Neural progenitor cell (in vitro differentiated cells): Measurements from ENCODE around the gene TMEM47. TPM values are rescaled to one million over a fixed set of nuclear protein-coding genes. Genes with fewer than 3 reads are reported as not detected.

Source experiments
- DNase-seq: peaks from one replicate; pipeline ENCODE4 v3.0.0-alpha.2; 2016; ENCODE audit warnings: low spot score
- H2AFZ ChIP-seq: fragments of 200-600 bp; sonication (generic); replicated peaks from 2 replicates; pipeline ENCODE4 v1.6.1; 2016; ENCODE audit warnings: antibody characterized with exemption
- H3F3A ChIP-seq: fragments of 200-600 bp; sonication (generic); 2 replicates; pipeline ENCODE4 v1.6.1; 2016; ENCODE audit warnings: antibody characterized with exemption, low read depth
- H3K27ac ChIP-seq: fragments of 200-600 bp; sonication (generic); 2 replicates; pipeline ENCODE4 v1.5.1; 2016; ENCODE audit warnings: mild to moderate bottlenecking
- H3K27me3 ChIP-seq: fragments of 200-600 bp; sonication (generic); 2 replicates; pipeline ENCODE4 v1.6.1; 2016; ENCODE audit warnings: mild to moderate bottlenecking, moderate library complexity
- H3K36me3 ChIP-seq: fragments of 200-600 bp; sonication (generic); 2 replicates; pipeline ENCODE4 v1.5.1; 2016
- H3K4me1 ChIP-seq: fragments of 200-600 bp; sonication (generic); 2 replicates; pipeline ENCODE4 v1.6.1; 2016; ENCODE audit warnings: mixed run types
- H3K4me2 ChIP-seq: fragments of 200-600 bp; sonication (generic); 2 replicates; pipeline ENCODE4 v1.6.1; 2016
- H3K4me3 ChIP-seq: fragments of 200-600 bp; sonication (generic); 2 replicates; pipeline ENCODE4 v1.5.1; 2016
- H3K79me2 ChIP-seq: fragments of 200-600 bp; sonication (generic); 2 replicates; pipeline ENCODE4 v1.6.1; 2016; ENCODE audit warnings: low read depth
- H3K9ac ChIP-seq: fragments of 200-600 bp; sonication (generic); 2 replicates; pipeline ENCODE4 v1.6.1; 2016
- H3K9me3 ChIP-seq: fragments of 200-600 bp; sonication (generic); 2 replicates; pipeline ENCODE4 v1.5.1; 2016; ENCODE audit warnings: low read depth
- H4K20me1 ChIP-seq: fragments of 200-600 bp; sonication (generic); 2 replicates; pipeline ENCODE4 v1.6.1; 2016; ENCODE audit warnings: low read depth
- H3K27ac Mint-ChIP-seq: 3 replicates; pipeline ENCODE4 v1.8.0; 2021; ENCODE audit warnings: mixed read lengths
- H3K27me3 Mint-ChIP-seq: 2 replicates; pipeline ENCODE4 v1.8.0; 2022; ENCODE audit warnings: low read depth, mild to moderate bottlenecking, inconsistent platforms, moderate library complexity, mixed read lengths; ENCODE audit not compliant: insufficient read depth
- H3K36me3 Mint-ChIP-seq: 3 replicates; pipeline ENCODE4 v1.8.0; 2021; ENCODE audit warnings: mixed read lengths
- H3K4me1 Mint-ChIP-seq: 3 replicates; pipeline ENCODE4 v1.8.0; 2021; ENCODE audit warnings: mixed read lengths
- H3K4me3 Mint-ChIP-seq: 3 replicates; pipeline ENCODE4 v1.8.0; 2021; ENCODE audit warnings: mild to moderate bottlenecking, moderate library complexity, mixed read lengths
- H3K9me3 Mint-ChIP-seq: 3 replicates; pipeline ENCODE4 v1.8.0; 2020; ENCODE audit warnings: mixed read lengths
- EZH2 ChIP-seq: fragments of 200-600 bp; sonication (generic); IDR thresholded peaks from 2 replicates; pipeline ENCODE4 v1.6.1; 2017; ENCODE audit warnings: antibody characterized with exemption, mild to moderate bottlenecking, moderate library complexity
- EZH2phosphoT487 ChIP-seq: fragments of 200-600 bp; sonication (generic); IDR thresholded peaks from 2 replicates; pipeline ENCODE4 v1.6.1; 2017; ENCODE audit warnings: antibody characterized with exemption
- total RNA-seq: library from RNA; depleted of rRNA; stranded (reverse); fragments of >200 nt; gene quantifications from 2 replicates; pipeline ENCODE4 v1.2.3, GENCODE V29; 2015; ENCODE audit warnings: low replicate concordance
- TF ChIP-seq, protein P1 (sequence below): fragments of 200-600 bp; sonication (generic); IDR thresholded peaks from 2 replicates; pipeline ENCODE4 v1.5.1; 2017; ENCODE audit warnings: antibody characterized with exemption, mild to moderate bottlenecking

TMEM47 gene
- total RNA-seq, 1 donor from 2014 or later: 106 TPM

DNA sequence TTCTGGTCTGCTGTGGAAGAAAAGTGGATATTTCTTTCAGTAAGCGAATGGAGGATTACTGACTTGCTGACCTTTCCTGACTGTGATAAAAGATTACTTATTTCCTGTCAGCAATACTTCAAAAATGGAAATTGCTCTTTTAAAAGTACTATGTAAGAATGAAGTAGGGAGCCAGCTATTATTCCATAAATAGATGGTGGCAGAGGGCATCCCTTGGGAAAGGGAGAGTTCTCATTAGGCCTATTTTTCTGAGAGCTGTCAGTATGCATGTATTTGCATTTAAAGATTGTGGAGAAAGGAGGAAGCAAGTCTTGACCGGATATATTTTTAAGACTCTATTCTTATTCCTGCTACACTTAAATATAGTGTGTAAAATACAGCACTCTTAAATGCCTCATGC is 37.2 kb downstream of the TMEM47 start:
- Histone ChIP-seq H3F3A (no peaks in the 10 kb centered on the region), H2AFZ (no peak overlapping the region), H3K4me1 (no peaks in the 10 kb centered on the region), H3K79me2 (no peaks in the 10 kb centered on the region), H3K27me3 (no peaks in the 10 kb centered on the region), H3K36me3 (no peaks in the 10 kb centered on the region), H4K20me1 (no peaks in the 10 kb centered on the region), H3K9me3 (no peaks in the 10 kb centered on the region), H3K4me2 (no peak overlapping the region), H3K9ac (no peak overlapping the region), H3K27ac (no peak overlapping the region), H3K4me3 (no peak overlapping the region)
- no peak for DNase-seq
- Mint-ChIP-seq H3K4me1 (no peaks in the 10 kb centered on the region), H3K9me3 (peaks cover under 1% of the 10 kb centered on the region), H3K4me3 (no peak overlapping the region), H3K27ac (no peak overlapping the region), H3K36me3 (peaks cover under 1% of the 10 kb centered on the region), H3K27me3 (no peaks in the 10 kb centered on the region)
- no peak for TF ChIP-seq EZH2phosphoT487
- TF ChIP-seq, protein P1, sequence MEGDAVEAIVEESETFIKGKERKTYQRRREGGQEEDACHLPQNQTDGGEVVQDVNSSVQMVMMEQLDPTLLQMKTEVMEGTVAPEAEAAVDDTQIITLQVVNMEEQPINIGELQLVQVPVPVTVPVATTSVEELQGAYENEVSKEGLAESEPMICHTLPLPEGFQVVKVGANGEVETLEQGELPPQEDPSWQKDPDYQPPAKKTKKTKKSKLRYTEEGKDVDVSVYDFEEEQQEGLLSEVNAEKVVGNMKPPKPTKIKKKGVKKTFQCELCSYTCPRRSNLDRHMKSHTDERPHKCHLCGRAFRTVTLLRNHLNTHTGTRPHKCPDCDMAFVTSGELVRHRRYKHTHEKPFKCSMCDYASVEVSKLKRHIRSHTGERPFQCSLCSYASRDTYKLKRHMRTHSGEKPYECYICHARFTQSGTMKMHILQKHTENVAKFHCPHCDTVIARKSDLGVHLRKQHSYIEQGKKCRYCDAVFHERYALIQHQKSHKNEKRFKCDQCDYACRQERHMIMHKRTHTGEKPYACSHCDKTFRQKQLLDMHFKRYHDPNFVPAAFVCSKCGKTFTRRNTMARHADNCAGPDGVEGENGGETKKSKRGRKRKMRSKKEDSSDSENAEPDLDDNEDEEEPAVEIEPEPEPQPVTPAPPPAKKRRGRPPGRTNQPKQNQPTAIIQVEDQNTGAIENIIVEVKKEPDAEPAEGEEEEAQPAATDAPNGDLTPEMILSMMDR: no peak
- no peak for TF ChIP-seq EZH2

DNA sequence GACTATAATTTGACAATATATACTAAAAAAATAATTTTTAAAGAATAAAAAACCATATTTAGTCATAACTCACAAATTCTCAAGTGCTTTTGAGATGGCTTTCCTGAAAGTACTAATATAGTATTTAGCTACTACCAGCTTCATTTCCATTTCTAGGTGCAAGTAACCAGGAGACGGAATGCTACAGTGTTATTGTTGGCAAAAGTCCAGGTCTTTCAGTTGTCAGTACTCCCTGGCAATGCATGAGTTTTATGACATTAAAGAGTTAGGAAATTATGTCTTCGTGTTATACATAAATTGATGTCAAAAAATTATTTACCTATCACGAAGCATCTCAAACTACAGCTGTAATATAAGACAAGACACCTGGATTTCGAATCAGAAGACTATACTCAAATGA is 45.0 kb downstream of the TMEM47 start:
- H3K9me3 Mint-ChIP-seq: peaks cover 5% of the 10 kb centered on the region
- Histone ChIP-seq H3K27ac (no peak overlapping the region), H3K27me3 (no peaks in the 10 kb centered on the region), H3K4me2 (no peak overlapping the region), H3K36me3 (no peaks in the 10 kb centered on the region), H3F3A (no peaks in the 10 kb centered on the region), H3K9me3 (no peaks in the 10 kb centered on the region), H3K79me2 (no peaks in the 10 kb centered on the region), H3K4me3 (no peak overlapping the region), H2AFZ (no peak overlapping the region), H4K20me1 (no peaks in the 10 kb centered on the region), H3K4me1 (no peaks in the 10 kb centered on the region), H3K9ac (no peak overlapping the region)
- H3K27ac Mint-ChIP-seq: no peak overlapping the region
- no peaks in the 10 kb centered on the region for H3K4me1 Mint-ChIP-seq
- peaks cover 2% of the 10 kb centered on the region for H3K36me3 Mint-ChIP-seq
- no peak overlapping the region for H3K4me3 Mint-ChIP-seq
- no peak for TF ChIP-seq EZH2phosphoT487
- TF ChIP-seq, protein P1: no peak
- TF ChIP-seq EZH2: no peak
- peaks cover 4% of the 10 kb centered on the region for H3K27me3 Mint-ChIP-seq
- no peak for DNase-seq

DNA sequence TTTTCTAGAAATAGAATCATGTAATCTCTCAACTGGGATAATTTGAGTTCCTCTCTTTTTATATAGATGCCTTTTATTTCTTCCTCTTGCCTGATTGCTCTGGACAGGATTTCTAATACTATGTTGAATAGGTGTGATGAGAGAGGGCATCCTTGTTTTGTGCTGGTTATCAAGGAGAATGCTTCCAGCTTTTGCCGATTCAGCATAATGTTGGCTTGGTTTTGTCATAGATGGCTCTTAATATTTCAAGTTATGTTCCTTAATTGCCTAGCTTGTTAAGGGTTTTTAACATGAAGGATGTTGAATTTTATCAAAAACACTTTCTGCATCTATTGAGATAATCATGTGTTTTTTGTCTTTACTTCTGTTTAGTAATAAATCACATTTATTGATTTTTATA is 58.7 kb downstream of the TMEM47 start:
- TF ChIP-seq, protein P1: no peak
- no peak for TF ChIP-seq EZH2
- TF ChIP-seq EZH2phosphoT487: no peak
- Histone ChIP-seq H4K20me1 (no peaks in the 10 kb centered on the region), H3K4me1 (no peaks in the 10 kb centered on the region), H3K9me3 (no peaks in the 10 kb centered on the region), H3K36me3 (no peaks in the 10 kb centered on the region), H3K9ac (no peak overlapping the region), H3K27me3 (no peaks in the 10 kb centered on the region), H3K4me2 (no peak overlapping the region), H3K79me2 (no peaks in the 10 kb centered on the region), H3F3A (no peaks in the 10 kb centered on the region), H3K4me3 (no peak overlapping the region), H3K27ac (no peak overlapping the region), H2AFZ (no peak overlapping the region)
- DNase-seq: no peak
- H3K9me3 Mint-ChIP-seq: peaks cover 4% of the 10 kb centered on the region
- no peaks in the 10 kb centered on the region for H3K4me1 Mint-ChIP-seq
- H3K36me3 Mint-ChIP-seq: no peaks in the 10 kb centered on the region
- H3K27me3 Mint-ChIP-seq: no peaks in the 10 kb centered on the region
- no peak overlapping the region for H3K27ac Mint-ChIP-seq
- H3K4me3 Mint-ChIP-seq: no peak overlapping the region

DNA sequence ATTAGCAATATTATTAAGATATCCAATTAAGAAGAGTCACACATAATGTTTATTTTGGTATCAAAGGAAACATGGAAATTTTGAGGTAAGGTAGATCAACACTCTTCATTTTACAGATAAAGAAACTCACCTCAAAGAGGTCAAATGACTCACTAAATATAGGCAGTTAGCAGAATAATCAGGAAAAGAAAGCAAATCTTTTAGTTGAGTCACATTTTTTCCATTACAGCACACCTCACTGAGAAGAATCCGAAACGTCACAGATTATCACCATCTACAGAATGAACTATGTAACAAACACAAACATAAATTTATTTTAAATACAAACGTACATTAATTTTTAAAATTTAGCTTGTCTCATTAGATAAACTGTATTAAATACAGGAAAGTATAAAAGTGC is 70.1 kb downstream of the TMEM47 start:
- DNase-seq: no peak
- Histone ChIP-seq H3K9me3 (no peaks in the 10 kb centered on the region), H2AFZ (no peak overlapping the region), H3K36me3 (no peaks in the 10 kb centered on the region), H3K9ac (no peak overlapping the region), H3K27me3 (no peaks in the 10 kb centered on the region), H3K4me3 (no peak overlapping the region), H3K27ac (no peak overlapping the region), H3K4me1 (no peaks in the 10 kb centered on the region), H3K4me2 (no peak overlapping the region), H4K20me1 (no peaks in the 10 kb centered on the region), H3K79me2 (no peaks in the 10 kb centered on the region), H3F3A (no peaks in the 10 kb centered on the region)
- peaks cover 5% of the 10 kb centered on the region for H3K4me1 Mint-ChIP-seq
- TF ChIP-seq EZH2: no peak
- TF ChIP-seq, protein P1: no peak
- TF ChIP-seq EZH2phosphoT487: no peak
- H3K4me3 Mint-ChIP-seq: no peak overlapping the region
- H3K27ac Mint-ChIP-seq: no peak overlapping the region
- H3K36me3 Mint-ChIP-seq: no peaks in the 10 kb centered on the region
- H3K27me3 Mint-ChIP-seq: peaks cover 3% of the 10 kb centered on the region
- peaks cover 8% of the 10 kb centered on the region for H3K9me3 Mint-ChIP-seq
